OCI-LY7 (cell line): ENCODE data around the gene RAB15.

ENCODE experiments used
- CTCF ChIP-seq: fragments of 200-600 bp; sonication (generic); conservative IDR thresholded peaks from 2 replicates; pipeline ENCODE4 v1.5.1; 2014; ENCODE audit warnings: mild to moderate bottlenecking, antibody characterized with exemption, low read length, moderate library complexity, mixed read lengths
- EZH2phosphoT487 ChIP-seq: fragments of 200-600 bp; sonication (generic); IDR thresholded peaks from 2 replicates; pipeline ENCODE4 v1.6.1; 2018; ENCODE audit warnings: low read depth, borderline replicate concordance, mild to moderate bottlenecking, mixed run types, antibody characterized with exemption, low read length, moderate library complexity, mixed read lengths

GRCh38 chr14:64968651-64969050 lies 3.5 kb downstream of the RAB15 start:
- TF ChIP-seq CTCF (no peak), EZH2phosphoT487 (no peak)
